OCI-LY7 (cell line): ENCODE results near the gene TXNL1. TPM values are rescaled to one million over a fixed set of nuclear protein-coding genes. Genes with fewer than 3 reads are reported as not detected.

Source experiments
- BruUV-seq: library from RNA; stranded (reverse); fragments of 400-500 nt; replicated peaks from 2 replicates; lab custom pipeline; 2021; lab: Mats Ljungman, UMichigan
- CTCF ChIA-PET: fragments of 300-600 bp; sonication (Branson Sonifier 250); formaldehyde crosslinking; loops from one replicate; lab custom pipeline; 2022; ENCODE audit warnings: antibody characterized with exemption; ENCODE audit not compliant: unreplicated experiment; lab: Charles Lee
- POLR2A ChIA-PET: fragments of 300-600 bp; sonication (Branson Sonifier 250); formaldehyde crosslinking; loops from one replicate; lab custom pipeline; 2022; ENCODE audit warnings: antibody characterized with exemption; lab: Charles Lee
- DNase-seq: peaks from one replicate; pipeline ENCODE4 v3.0.0-alpha.2; 2015; ENCODE audit warnings: low spot score
- H2AFZ ChIP-seq: fragments of 200-600 bp; sonication (generic), shearing (Covaris generic); 2 replicates; pipeline ENCODE4 v1.6.1; 2014; ENCODE audit warnings: mild to moderate bottlenecking, antibody characterized with exemption, low read length, moderate library complexity
- H3K27ac ChIP-seq: fragments of 200-600 bp; sonication (generic); 2 replicates; pipeline ENCODE4 v1.5.1; 2014; ENCODE audit warnings: mixed run types, low read depth, mild to moderate bottlenecking, moderate library complexity, low read length, inconsistent platforms; ENCODE audit not compliant: poor library complexity, severe bottlenecking
- H3K36me3 ChIP-seq: fragments of 200-600 bp; sonication (generic); 2 replicates; pipeline ENCODE4 v1.6.1; 2014; ENCODE audit warnings: mild to moderate bottlenecking, antibody characterized with exemption, low read length, moderate library complexity, mixed read lengths; ENCODE audit not compliant: insufficient read depth
- H3K4me1 ChIP-seq: fragments of 200-600 bp; sonication (generic); 2 replicates; pipeline ENCODE4 v1.5.1; 2014; ENCODE audit warnings: mild to moderate bottlenecking, low read length; ENCODE audit not compliant: insufficient read depth, poor library complexity, severe bottlenecking
- H3K4me2 ChIP-seq: fragments of 200-600 bp; sonication (generic); 2 replicates; pipeline ENCODE4 v1.6.1; 2014; ENCODE audit warnings: mild to moderate bottlenecking, low read length
- H3K4me3 ChIP-seq: fragments of 200-600 bp; sonication (generic); 2 replicates; pipeline ENCODE4 v1.5.1; 2014; ENCODE audit warnings: mild to moderate bottlenecking, low read depth, low read length; ENCODE audit not compliant: poor library complexity, severe bottlenecking
- H3K79me2 ChIP-seq: fragments of 200-600 bp; sonication (generic); 2 replicates; pipeline ENCODE4 v1.6.1; 2016; ENCODE audit warnings: low read depth, mild to moderate bottlenecking, low read length, moderate library complexity, mixed read lengths; ENCODE audit not compliant: insufficient read depth
- H3K9me2 ChIP-seq: fragments of 200-600 bp; sonication (generic); 2 replicates; pipeline ENCODE4 v1.6.1; 2016; ENCODE audit warnings: mild to moderate bottlenecking, low read length, mixed read lengths; ENCODE audit not compliant: insufficient read depth
- H3K9me3 ChIP-seq: fragments of 200-600 bp; sonication (generic); 2 replicates; pipeline ENCODE4 v1.6.1; 2014; ENCODE audit warnings: mild to moderate bottlenecking, mixed run types, low read length, mixed read lengths
- H4K20me1 ChIP-seq: fragments of 200-600 bp; sonication (generic); 2 replicates; pipeline ENCODE4 v1.6.1; 2014; ENCODE audit warnings: mild to moderate bottlenecking, antibody characterized with exemption, low read length, moderate library complexity, mixed read lengths; ENCODE audit not compliant: insufficient read depth
- EZH2phosphoT487 ChIP-seq: fragments of 200-600 bp; sonication (generic); IDR thresholded peaks from 2 replicates; pipeline ENCODE4 v1.6.1; 2018; ENCODE audit warnings: low read depth, borderline replicate concordance, mild to moderate bottlenecking, mixed run types, antibody characterized with exemption, low read length, moderate library complexity, mixed read lengths
- intact Hi-C: fragments of 100-400 bp; cut with micrococcal nuclease; formaldehyde crosslinking; loops from one replicate; pipeline ENCODE4 v1.10.0; 2022; ENCODE audit not compliant: unreplicated experiment
- total RNA-seq, 2 experiments: library from RNA; depleted of rRNA in 1 of 2; stranded (reverse); fragments of >200 nt in 1 of 2; shearing (Covaris generic) in 1 of 2; gene quantifications; 2 replicates each; pipeline ENCODE4 v1.2.3, GENCODE V29; 2014 to 2022
- TF ChIP-seq, protein P1 (sequence below): fragments of 200-600 bp; sonication (generic); conservative IDR thresholded peaks from 2 replicates; pipeline ENCODE4 v1.5.1; 2014; ENCODE audit warnings: mild to moderate bottlenecking, antibody characterized with exemption, low read length, moderate library complexity, mixed read lengths

TXNL1 gene
- total RNA-seq, 2 experiments from 2014 or later = 13.9 to 42.5 TPM

DNA sequence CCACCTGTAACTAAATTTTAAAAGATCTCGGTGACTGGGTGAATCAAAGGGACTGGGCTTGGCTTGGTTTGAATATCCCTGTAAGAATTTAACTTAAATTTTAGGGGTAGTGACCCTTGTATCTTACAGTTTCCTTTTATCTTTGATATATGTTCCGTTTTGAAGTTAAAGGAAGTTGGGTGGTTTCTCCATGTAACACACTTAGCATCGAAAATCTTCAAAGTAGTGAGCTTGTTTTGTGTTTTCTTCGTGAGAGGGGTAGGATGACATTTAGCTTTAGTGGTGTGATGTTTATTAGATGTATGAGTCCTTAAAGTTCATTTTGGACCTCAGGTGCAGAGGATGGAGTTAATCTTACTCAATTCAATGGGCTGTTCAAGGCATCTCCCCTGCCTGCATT lies 14.4 kb upstream of the TXNL1 start:
- Histone ChIP-seq H3K36me3 (no peaks in the 10 kb centered on the region; the same call in 1 of the 2 replicates), H3K9me3 (no peaks in the 10 kb centered on the region), H3K4me3 (peak overlapping the region; percentile 79), H3K79me2 (peaks cover 32% of the 10 kb centered on the region), H4K20me1 (no peaks in the 10 kb centered on the region), H2AFZ (no peak overlapping the region), H3K4me2 (peak overlapping the region; percentile 98), H3K4me1 (peaks cover 10% of the 10 kb centered on the region), H3K27ac (no peak overlapping the region), H3K9me2 (no peaks in the 10 kb centered on the region)
- ChIA-PET POLR2A (interaction anchor here (0.6 to 3.5 kb wide), 3 partner anchors 12 to 226 kb away, joined by 3 to 25 read pairs (median 3); no protein-coding TSS in a partner anchor), CTCF (no interaction called here)
- BruUV-seq = no TSS peak
- no peak for TF ChIP-seq EZH2phosphoT487
- TF ChIP-seq, protein P1, sequence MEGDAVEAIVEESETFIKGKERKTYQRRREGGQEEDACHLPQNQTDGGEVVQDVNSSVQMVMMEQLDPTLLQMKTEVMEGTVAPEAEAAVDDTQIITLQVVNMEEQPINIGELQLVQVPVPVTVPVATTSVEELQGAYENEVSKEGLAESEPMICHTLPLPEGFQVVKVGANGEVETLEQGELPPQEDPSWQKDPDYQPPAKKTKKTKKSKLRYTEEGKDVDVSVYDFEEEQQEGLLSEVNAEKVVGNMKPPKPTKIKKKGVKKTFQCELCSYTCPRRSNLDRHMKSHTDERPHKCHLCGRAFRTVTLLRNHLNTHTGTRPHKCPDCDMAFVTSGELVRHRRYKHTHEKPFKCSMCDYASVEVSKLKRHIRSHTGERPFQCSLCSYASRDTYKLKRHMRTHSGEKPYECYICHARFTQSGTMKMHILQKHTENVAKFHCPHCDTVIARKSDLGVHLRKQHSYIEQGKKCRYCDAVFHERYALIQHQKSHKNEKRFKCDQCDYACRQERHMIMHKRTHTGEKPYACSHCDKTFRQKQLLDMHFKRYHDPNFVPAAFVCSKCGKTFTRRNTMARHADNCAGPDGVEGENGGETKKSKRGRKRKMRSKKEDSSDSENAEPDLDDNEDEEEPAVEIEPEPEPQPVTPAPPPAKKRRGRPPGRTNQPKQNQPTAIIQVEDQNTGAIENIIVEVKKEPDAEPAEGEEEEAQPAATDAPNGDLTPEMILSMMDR = no peak
- no peak for DNase-seq
- intact Hi-C loops = no loop called here

DNA sequence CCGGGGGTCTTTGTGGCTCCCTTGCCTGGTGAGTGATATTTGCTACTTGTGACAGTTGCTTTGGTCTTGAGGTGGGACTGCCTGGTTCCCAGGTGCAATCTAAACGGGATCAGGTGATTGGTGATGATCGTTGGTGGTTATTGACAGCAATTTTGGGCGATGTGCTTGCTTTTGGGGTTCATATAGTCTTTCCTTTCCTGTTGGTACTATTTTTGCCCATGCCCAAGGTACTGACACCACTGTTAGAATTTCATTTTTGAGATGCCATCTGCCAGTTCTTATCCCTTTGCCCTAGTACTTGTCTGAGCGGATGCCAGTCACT lies 13.3 kb upstream of the TXNL1 start:
- POLR2A ChIA-PET = interaction anchor here (0.8 to 3.5 kb wide), 2 partner anchors 11 to 227 kb away, joined by 3 to 25 read pairs; no protein-coding TSS in a partner anchor
- no TSS peak for BruUV-seq
- Histone ChIP-seq H3K79me2 (peaks cover 31% of the 10 kb centered on the region), H3K4me2 (peak overlapping the region; percentile 98), H3K36me3 (no peaks in the 10 kb centered on the region; the same call in 1 of the 2 replicates), H3K9me3 (no peaks in the 10 kb centered on the region), H3K4me1 (peaks cover 10% of the 10 kb centered on the region), H2AFZ (peak overlapping the region; percentile 47; the same call in 1 of the 2 replicates), H3K9me2 (no peaks in the 10 kb centered on the region), H3K4me3 (peak overlapping the region; percentile 79), H3K27ac (peak overlapping the region; percentile 62), H4K20me1 (no peaks in the 10 kb centered on the region)
- CTCF ChIA-PET = no interaction called here
- intact Hi-C loops = no loop called here
- TF ChIP-seq, protein P1 = no peak
- no peak for TF ChIP-seq EZH2phosphoT487
- no peak for DNase-seq

DNA sequence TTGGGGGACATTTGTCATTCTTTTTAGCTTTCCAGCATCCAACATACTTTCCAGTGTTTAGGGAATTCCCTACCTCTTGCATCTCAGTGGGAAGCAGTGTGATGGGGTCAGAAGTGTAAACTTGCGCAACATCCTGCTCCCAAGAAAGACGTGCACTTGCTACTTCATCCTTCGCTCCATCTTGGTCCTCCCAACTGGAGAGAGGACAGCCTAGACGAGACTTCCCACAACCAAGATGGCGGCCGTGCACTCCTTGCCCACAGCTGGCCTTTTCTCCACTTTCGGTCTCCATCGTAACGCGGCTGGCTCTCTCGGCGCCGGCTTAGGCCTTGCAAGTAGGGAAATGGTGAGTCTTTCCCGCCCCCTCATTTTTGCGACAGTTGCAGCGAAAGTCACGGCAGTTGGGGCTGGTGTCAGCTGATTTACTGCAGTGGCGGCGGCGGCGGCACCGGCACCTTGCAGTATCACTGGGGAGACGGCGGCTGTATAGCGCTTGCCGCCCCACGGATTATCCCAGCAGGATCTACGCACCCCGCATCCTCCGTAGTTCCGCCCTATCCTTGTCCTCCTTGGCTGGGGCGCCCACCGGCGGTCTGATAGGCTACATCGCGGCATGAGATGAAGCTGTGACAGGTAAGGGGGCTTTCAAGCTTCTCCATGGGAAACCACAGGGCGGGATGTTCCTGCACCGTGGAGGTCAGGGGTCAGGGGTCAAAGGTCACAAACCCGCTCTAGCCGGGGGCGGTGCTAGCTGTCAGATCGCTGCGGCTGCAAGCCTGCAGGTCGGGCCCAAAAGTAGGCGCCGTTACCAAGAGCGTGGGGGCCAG lies 12.8 kb upstream of the TXNL1 start, which contains the start of gene WDR7:
TSS of gene WDR7 (plus strand) at position 416 of the 827 bp plus-strand sequence. CDS start 21,157 bp downstream, outside the sequence.
- peak within 1 kb of the TSS; percentile 80; the same call in 1 of the 2 replicates for H2AFZ ChIP-seq
- H3K9me3 ChIP-seq = no peaks in the 10 kb centered on the region
- H3K36me3 ChIP-seq = no peaks in the 10 kb centered on the region; the same call in 1 of the 2 replicates
- intact Hi-C loops = no loop called here
- peak within 1 kb of the TSS; percentile 79 for H3K4me3 ChIP-seq
- no peaks in the 10 kb centered on the region for H3K9me2 ChIP-seq
- POLR2A ChIA-PET = interaction anchor here (0.6 to 3.5 kb wide), 4 partner anchors 10 to 255 kb away, joined by 3 to 25 read pairs (median 3); no protein-coding TSS in a partner anchor
- CTCF ChIA-PET = no interaction called here
- H3K4me2 ChIP-seq = peak within 1 kb of the TSS; percentile 98
- peak; percentile 91 for DNase-seq
- no TSS peak for BruUV-seq
- peaks cover 10% of the 10 kb centered on the region for H3K4me1 ChIP-seq
- peak within 1 kb of the TSS; percentile 62 for H3K27ac ChIP-seq
- H4K20me1 ChIP-seq = no peaks in the 10 kb centered on the region
- peaks cover 29% of the 10 kb centered on the region for H3K79me2 ChIP-seq
- no peak for TF ChIP-seq EZH2phosphoT487
- TF ChIP-seq, protein P1 = no peak
